HFFc6 (cell line): ENCODE results near the gene LSM4. TPM values are rescaled to one million over a fixed set of nuclear protein-coding genes. Genes with fewer than 3 reads are reported as not detected.

Experiments
- DNase-seq: peaks from one replicate; pipeline ENCODE4 v3.0.0-alpha.2; 2018
- H3K27ac Mint-ChIP-seq: 2 replicates; pipeline ENCODE4 v1.8.0; 2020; ENCODE audit warnings: mild to moderate bottlenecking, mixed read lengths
- H3K27me3 Mint-ChIP-seq: 2 replicates; pipeline ENCODE4 v1.8.0; 2021; ENCODE audit warnings: mild to moderate bottlenecking, moderate library complexity, mixed read lengths; ENCODE audit not compliant: insufficient read depth
- H3K36me3 Mint-ChIP-seq: 2 replicates; pipeline ENCODE4 v1.8.0; 2021; ENCODE audit warnings: low read depth, mixed read lengths
- H3K4me1 Mint-ChIP-seq: 2 replicates; pipeline ENCODE4 v1.8.0; 2020; ENCODE audit warnings: low read depth, mixed read lengths
- H3K4me3 Mint-ChIP-seq: 2 replicates; pipeline ENCODE4 v1.8.0; 2020; ENCODE audit warnings: mild to moderate bottlenecking, moderate library complexity, mixed read lengths
- H3K9me3 Mint-ChIP-seq: 2 replicates; pipeline ENCODE4 v1.8.0; 2020; ENCODE audit warnings: mild to moderate bottlenecking, mixed read lengths
- total RNA-seq, 6 experiments: library from RNA; stranded (reverse); fragmentation: NEBNext Ultra II Directional; extraction: Animal tissue kit (Norgen Biotek cat#: 25700); gene quantifications; 2 replicates in 1 of 6; 3 replicates in 5 of 6; pipeline ENCODE4 v1.2.3, GENCODE V29; 2021
- TF ChIP-seq, protein P1 (sequence below): fragments of 200-600 bp; sonication (generic); IDR thresholded peaks from 2 replicates; pipeline ENCODE4 v1.5.0; 2021; ENCODE audit warnings: antibody characterized with exemption, mild to moderate bottlenecking

The LSM4 gene
- total RNA-seq, 6 experiments from 2014 or later, result 175 to 217 (median 202) TPM

DNA sequence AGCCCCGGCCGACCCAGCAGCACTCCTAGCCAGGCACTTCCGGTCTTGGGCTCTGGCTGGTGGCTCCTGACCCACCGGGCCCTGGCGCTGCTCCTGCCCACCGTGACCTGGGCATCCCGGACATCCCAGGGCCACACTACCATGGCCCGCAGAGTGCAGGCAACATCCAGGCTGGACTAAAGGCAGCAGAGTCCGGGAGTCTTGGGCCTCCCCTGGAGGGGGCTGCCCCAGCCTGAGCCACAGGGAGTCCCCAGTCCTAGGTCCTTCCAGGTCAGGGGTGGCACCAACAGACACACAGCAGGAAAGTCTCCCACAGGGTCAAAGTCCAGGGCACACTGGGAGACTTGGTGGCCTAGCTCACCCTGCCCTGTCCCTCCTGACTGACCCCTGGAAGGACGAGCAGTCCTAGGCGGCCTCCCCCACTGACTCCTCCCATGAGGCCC lies 10.8 kb downstream of the LSM4 start:
- Mint-ChIP-seq H3K27ac (no peak overlapping the region), H3K36me3 (peaks cover 2% of the 10 kb centered on the region)
- no peak for DNase-seq

DNA sequence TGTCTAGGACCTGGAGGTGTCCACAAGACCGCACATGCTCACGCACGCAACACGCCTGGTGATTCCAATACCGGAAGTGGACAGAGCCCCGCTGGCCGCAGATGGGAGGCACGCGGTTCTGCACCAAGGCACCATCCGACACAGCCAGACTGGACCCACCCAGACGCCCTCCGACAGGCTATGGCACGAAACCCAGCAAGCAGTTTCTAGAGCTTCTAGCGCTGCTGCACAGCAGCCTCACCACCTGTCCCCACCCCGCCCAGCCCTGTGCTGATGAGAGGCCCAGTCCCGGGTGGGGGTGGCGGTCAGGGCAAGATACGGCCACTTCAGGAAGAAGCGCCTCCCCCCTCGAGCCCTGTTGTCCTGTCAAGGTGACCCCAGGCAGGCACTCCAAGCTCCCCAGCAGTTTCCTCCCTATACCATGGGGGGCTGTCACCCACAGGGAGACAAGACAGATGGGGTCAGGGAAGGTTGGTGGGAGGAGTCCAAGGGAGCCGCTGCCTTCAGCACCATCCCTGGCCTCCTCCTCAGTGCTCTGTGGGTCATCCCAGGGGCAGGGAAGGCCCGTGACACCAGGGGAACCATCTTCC lies 11.3 kb downstream of the LSM4 start:
- no peaks in the 10 kb centered on the region for H3K4me1 Mint-ChIP-seq
- H3K36me3 Mint-ChIP-seq, result peaks cover 7% of the 10 kb centered on the region
- no peaks in the 10 kb centered on the region for H3K9me3 Mint-ChIP-seq
- TF ChIP-seq, protein P1, sequence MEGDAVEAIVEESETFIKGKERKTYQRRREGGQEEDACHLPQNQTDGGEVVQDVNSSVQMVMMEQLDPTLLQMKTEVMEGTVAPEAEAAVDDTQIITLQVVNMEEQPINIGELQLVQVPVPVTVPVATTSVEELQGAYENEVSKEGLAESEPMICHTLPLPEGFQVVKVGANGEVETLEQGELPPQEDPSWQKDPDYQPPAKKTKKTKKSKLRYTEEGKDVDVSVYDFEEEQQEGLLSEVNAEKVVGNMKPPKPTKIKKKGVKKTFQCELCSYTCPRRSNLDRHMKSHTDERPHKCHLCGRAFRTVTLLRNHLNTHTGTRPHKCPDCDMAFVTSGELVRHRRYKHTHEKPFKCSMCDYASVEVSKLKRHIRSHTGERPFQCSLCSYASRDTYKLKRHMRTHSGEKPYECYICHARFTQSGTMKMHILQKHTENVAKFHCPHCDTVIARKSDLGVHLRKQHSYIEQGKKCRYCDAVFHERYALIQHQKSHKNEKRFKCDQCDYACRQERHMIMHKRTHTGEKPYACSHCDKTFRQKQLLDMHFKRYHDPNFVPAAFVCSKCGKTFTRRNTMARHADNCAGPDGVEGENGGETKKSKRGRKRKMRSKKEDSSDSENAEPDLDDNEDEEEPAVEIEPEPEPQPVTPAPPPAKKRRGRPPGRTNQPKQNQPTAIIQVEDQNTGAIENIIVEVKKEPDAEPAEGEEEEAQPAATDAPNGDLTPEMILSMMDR, result no peak
- no peak overlapping the region for H3K27ac Mint-ChIP-seq
- H3K4me3 Mint-ChIP-seq, result no peak overlapping the region
- H3K27me3 Mint-ChIP-seq, result peaks cover 1% of the 10 kb centered on the region
- no peak for DNase-seq

More for the DNA sequence above, 10.8 kb downstream of the LSM4 start:
- Mint-ChIP-seq H3K27me3 (no peaks in the 10 kb centered on the region; the same call in none of the 2 replicates), H3K9me3 (no peaks in the 10 kb centered on the region), H3K4me3 (no peak overlapping the region), H3K4me1 (no peaks in the 10 kb centered on the region)
- TF ChIP-seq, protein P1, result no peak

DNA sequence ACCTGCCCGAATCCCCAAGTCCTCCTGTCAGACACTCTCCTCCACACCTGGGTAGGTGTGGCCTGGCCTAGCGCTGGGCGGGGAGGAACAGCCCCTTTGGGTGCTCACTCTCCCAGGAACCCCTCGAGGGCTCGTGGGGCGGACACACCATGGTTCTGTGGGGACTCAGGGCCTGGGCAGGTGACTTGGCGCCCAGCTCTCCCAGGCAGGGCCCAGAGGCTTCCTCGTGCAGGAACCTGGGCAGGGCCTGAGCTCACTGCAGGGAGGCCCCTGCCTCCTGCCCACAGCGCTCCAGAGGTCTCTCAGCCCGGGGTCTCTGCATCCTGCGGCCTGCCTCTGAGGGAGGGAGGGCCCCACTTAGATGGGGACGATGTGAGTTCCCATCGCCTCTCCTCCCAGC lies 11.9 kb downstream of the LSM4 start:
- Mint-ChIP-seq H3K4me1 (no peaks in the 10 kb centered on the region), H3K4me3 (no peak overlapping the region), H3K36me3 (peaks cover 8% of the 10 kb centered on the region), H3K9me3 (no peaks in the 10 kb centered on the region), H3K27me3 (peaks cover 1% of the 10 kb centered on the region), H3K27ac (no peak overlapping the region; the same call in 1 of the 2 replicates)
- DNase-seq, result no peak
- TF ChIP-seq, protein P1, result no peak

DNA sequence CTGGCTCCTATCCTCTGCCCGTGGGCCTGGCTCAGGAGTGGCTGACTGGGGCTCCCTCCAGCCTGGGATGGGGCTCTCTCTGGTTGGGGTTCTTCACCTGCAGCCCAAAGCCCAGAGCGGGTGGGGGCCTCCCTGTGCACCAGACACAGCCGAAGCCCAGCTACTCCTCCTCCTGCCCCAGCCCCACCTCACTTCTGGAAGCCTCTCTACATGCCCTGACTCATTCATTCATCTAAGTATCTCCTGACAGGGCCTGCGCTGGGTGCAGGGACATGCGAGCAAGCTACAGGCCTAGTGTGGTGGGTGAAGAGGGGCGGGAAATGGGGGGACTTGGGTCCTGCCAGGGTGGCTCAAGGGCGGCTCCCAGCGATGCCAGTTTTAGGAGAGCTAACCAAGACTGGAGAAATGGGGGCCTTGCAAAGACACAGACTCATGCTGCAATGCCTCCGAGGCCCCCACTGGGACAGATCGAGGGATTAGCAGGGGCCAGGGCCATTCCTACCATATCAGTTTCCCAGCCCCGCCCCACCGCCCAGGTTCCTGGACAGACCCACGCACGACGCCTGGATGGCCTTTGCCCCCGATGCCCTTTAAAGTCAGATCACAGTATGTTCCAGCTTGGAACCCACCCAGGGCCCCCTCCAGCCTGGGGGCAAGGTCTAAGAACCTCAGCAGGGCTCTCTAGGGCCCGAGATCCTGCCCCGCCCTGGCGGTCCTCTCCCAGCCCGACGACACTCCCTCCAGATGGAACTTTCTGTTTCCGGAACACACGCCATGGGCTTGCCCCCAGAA lies 12.6 kb downstream of the LSM4 start:
- Mint-ChIP-seq H3K4me3 (no peak overlapping the region), H3K9me3 (no peaks in the 10 kb centered on the region), H3K27ac (no peak overlapping the region; the same call in 1 of the 2 replicates), H3K27me3 (peaks cover 1% of the 10 kb centered on the region), H3K4me1 (peaks cover under 1% of the 10 kb centered on the region; the same call in 1 of the 2 replicates), H3K36me3 (peaks cover 8% of the 10 kb centered on the region)
- TF ChIP-seq, protein P1, result no peak
- DNase-seq, result no peak

DNA sequence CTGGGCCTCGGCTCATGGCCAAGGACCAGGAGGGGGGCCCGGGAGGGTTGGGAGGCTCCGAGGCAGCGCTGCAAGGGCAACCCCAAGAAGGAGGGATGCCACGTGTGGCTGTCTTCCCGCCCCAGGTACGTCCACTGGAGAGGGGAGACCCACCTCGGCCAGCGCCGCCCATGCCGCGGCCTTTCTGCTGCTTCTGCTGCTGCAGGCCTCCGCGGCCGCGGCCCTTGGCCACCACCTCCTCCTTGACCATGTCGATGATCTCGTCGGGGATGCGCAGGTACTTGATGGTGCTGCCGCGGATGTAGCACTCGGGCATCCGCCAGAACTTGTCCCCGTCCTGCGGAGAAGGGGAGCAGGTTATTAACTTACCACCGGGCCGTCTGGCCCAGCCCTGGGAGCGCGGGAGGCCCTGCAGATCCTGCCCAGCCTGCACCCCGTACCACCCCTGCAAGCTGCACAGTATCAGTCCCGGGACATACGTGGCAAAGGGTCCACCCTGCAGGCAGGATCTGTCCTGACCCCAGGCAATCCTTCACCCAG lies 13.3 kb downstream of the LSM4 start:
- H3K4me1 Mint-ChIP-seq, result peaks cover 7% of the 10 kb centered on the region
- no peak for DNase-seq
- H3K27ac Mint-ChIP-seq, result no peak overlapping the region
- TF ChIP-seq, protein P1, result no peak
- H3K27me3 Mint-ChIP-seq, result peaks cover 1% of the 10 kb centered on the region
- H3K4me3 Mint-ChIP-seq, result no peak overlapping the region
- H3K9me3 Mint-ChIP-seq, result no peaks in the 10 kb centered on the region
- H3K36me3 Mint-ChIP-seq, result peaks cover 8% of the 10 kb centered on the region
